ENCODE measurements around the gene HYAL3. TPM values are rescaled to one million over a fixed set of nuclear protein-coding genes. Genes with fewer than 3 reads are reported as not detected.
A peak's percentile ranks its signal among the peaks of the same experiment; 100 is the strongest.

HYAL3 gene
- total and polyA plus RNA-seq, 10 of the 15 experiments (the other 5 are each of a cell fraction or from before 2014, with no cell fraction given): 0.37 to 4.2 (median 2.8) TPM

GRCh38 chr3:50340448-50341329, 41.5 kb upstream of the HYAL3 start, which contains the start of gene RASSF1 (continued):
- no peak for TF ChIP-seq CEBPZ (IDR thresholded peaks at IDR 0.05; ENCODE audit: low read depth, low read length)
- TF ChIP-seq ATF7 (IDR thresholded peaks at IDR 0.05; ENCODE audit: low read depth): no peak
- peak; percentile 98 for TF ChIP-seq HDAC6 (IDR thresholded peaks at IDR 0.05; ENCODE audit: unreplicated experiment)
- TF ChIP-seq TAF1 (IDR thresholded peaks at IDR 0.05; ENCODE audit: borderline replicate concordance, low read depth, low read length): 0 out of 2 replicates have a peak, but pooled peaks have one; percentile 23
- no peak for TF ChIP-seq RAD21 (IDR thresholded peaks at IDR 0.05; ENCODE audit: insufficient read depth, low read depth, low read length)
- 0 out of 2 replicates have a peak, but pooled peaks have one; percentile 6 for TF ChIP-seq CREM (IDR thresholded peaks at IDR 0.05; ENCODE audit: low read depth)
- TF ChIP-seq MEF2B (IDR thresholded peaks at IDR 0.05; ENCODE audit: partially characterized antibody, poor library complexity, severe bottlenecking): peak; percentile 15
- 0 out of 3 replicates have a peak, but pooled peaks have one; percentile 29 for TF ChIP-seq POU2F2 (IDR thresholded peaks at IDR 0.05; ENCODE audit: borderline replicate concordance, low read depth, low read length)
- TF ChIP-seq ZBTB33 (IDR thresholded peaks at IDR 0.05): no peak
- no peak for TF ChIP-seq SUZ12 (IDR thresholded peaks at IDR 0.05; ENCODE audit: unreplicated experiment)
- TF ChIP-seq SMAD1 (IDR thresholded peaks at IDR 0.05; ENCODE audit: low read depth, partially characterized antibody): no peak
- no peak for TF ChIP-seq E2F4 (IDR thresholded peaks at IDR 0.05; ENCODE audit: low read depth, low read length)
- no peak for TF ChIP-seq PKNOX1 (IDR thresholded peaks at IDR 0.05)
- TF ChIP-seq BACH1 (IDR thresholded peaks at IDR 0.05; ENCODE audit: borderline replicate concordance): 0 out of 2 replicates have a peak, but pooled peaks have one; percentile 54
- 0 out of 2 replicates have a peak, but pooled peaks have one; percentile 17 for TF ChIP-seq ZBED1 (IDR thresholded peaks at IDR 0.05; ENCODE audit: borderline replicate concordance)
- peak; percentile 21; the same call in 1 of the 2 replicates for TF ChIP-seq RB1 (IDR thresholded peaks at IDR 0.05; ENCODE audit: borderline replicate concordance)
- peak in 1 of 2 experiments; percentile 24; a peak in 1 of 4 replicates for TF ChIP-seq IKZF2 (IDR thresholded peaks at IDR 0.05)
- peak; percentile 28 for TF ChIP-seq KLF5 (IDR thresholded peaks at IDR 0.05; ENCODE audit: partially characterized antibody)
- TF ChIP-seq SP1 (IDR thresholded peaks at IDR 0.05; ENCODE audit: low read depth, low read length): no peak
- TF ChIP-seq USF2 (IDR thresholded peaks at IDR 0.05; ENCODE audit: borderline replicate concordance, low read depth, low read length): no peak
- peak; percentile 94 for TF ChIP-seq LARP7 (IDR thresholded peaks at IDR 0.05)

All from GM12878 (cell line).